ENCODE data around the gene TMEM121B. TPM values are rescaled to one million over a fixed set of nuclear protein-coding genes. Genes with fewer than 3 reads are reported as not detected.

Gene TMEM121B
- polyA plus RNA-seq, 3 donors = 1.4 to 3.2 (median 1.9) TPM

DNA sequence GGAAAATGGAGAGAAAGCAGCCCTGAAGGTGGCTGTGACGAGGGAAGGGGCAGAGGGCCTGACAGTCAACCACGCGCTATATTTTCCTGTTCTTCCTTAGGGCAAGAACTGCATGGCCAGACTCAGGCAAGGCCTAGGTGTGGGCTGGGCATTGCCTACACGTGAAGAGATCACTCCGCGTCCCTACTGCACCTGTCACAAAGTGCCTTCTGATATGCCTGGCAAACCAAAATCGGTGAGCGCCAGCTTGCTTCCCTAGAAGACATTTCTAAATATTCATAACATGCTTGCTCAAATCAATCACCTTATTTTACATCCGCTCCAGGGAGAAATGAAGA lies 6.3 kb downstream of the TMEM121B start:
- H2AFZ ChIP-seq (ENCODE audit: insufficient read depth, low read depth, low read length, poor library complexity, severe bottlenecking) = no peak overlapping the region
- intact Hi-C loops (cut with micrococcal nuclease) = loop anchor here in 1 of 2 donors (1.0 to 5.0 kb wide), 2 partner anchors 9 to 33 kb away; partner anchors contain the start of gene IL17RA
- Mint-ChIP-seq H3K4me3 (peak overlapping the region in 1 of 2 donors; percentile 60), H3K4me1 (peaks cover 100% of the 10 kb centered on the region), H3K27me3 (ENCODE audit: low read depth in 3 of 3) (peaks cover 0 to 3% (median 2%) of the 10 kb centered on the region in 3 donors), H3K9me3 (peaks cover 0 to 2% (median 0%) of the 10 kb centered on the region in 7 donors), H3K36me3 (peaks cover 37 to 58% of the 10 kb centered on the region in 2 donors), H3K27ac (peak overlapping the region; percentile 72 to 96 (median 93))
- peaks cover 74% of the 10 kb centered on the region for H3K79me2 ChIP-seq (ENCODE audit: insufficient read depth, low read length)
- H3K4me3 ChIP-seq (replicated peaks in 1 of 3; ENCODE audit: low read depth in 2 of 3, low read length in 3 of 3) = peak overlapping the region in 1 of 3 experiments; percentile 79
- TF ChIP-seq, protein P1, sequence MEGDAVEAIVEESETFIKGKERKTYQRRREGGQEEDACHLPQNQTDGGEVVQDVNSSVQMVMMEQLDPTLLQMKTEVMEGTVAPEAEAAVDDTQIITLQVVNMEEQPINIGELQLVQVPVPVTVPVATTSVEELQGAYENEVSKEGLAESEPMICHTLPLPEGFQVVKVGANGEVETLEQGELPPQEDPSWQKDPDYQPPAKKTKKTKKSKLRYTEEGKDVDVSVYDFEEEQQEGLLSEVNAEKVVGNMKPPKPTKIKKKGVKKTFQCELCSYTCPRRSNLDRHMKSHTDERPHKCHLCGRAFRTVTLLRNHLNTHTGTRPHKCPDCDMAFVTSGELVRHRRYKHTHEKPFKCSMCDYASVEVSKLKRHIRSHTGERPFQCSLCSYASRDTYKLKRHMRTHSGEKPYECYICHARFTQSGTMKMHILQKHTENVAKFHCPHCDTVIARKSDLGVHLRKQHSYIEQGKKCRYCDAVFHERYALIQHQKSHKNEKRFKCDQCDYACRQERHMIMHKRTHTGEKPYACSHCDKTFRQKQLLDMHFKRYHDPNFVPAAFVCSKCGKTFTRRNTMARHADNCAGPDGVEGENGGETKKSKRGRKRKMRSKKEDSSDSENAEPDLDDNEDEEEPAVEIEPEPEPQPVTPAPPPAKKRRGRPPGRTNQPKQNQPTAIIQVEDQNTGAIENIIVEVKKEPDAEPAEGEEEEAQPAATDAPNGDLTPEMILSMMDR (IDR thresholded peaks at IDR 0.05) = no peak
- peak overlapping the region; percentile 18 for H3K9ac ChIP-seq (ENCODE audit: insufficient read depth, low read length, poor library complexity, severe bottlenecking)
- DNase-seq = peak in 1 of 3 donors; percentile 6
- H3K9me3 ChIP-seq (replicated peaks in 1 of 2; ENCODE audit: control insufficient read depth in 1 of 2, insufficient read depth in 1 of 2, low read length in 2 of 2) = no peaks in the 10 kb centered on the region
- H3K4me2 ChIP-seq (replicated peaks; ENCODE audit: extremely low read depth, low read length, poor library complexity, severe bottlenecking) = peak overlapping the region; percentile 86
- H4K20me1 ChIP-seq (ENCODE audit: insufficient read depth, low read length) = peaks cover 91% of the 10 kb centered on the region
- peaks cover 100% of the 10 kb centered on the region in 2 donors for H3K4me1 ChIP-seq (ENCODE audit: control insufficient read depth in 1 of 2, insufficient read depth in 2 of 2, low read length in 2 of 2)
- no peaks in the 10 kb centered on the region for H3K27me3 ChIP-seq (ENCODE audit: control insufficient read depth in 2 of 2, insufficient read depth in 2 of 2, low read length in 2 of 2)
- peak overlapping the region; percentile 85 to 86 for H3K27ac ChIP-seq (ENCODE audit: low read depth in 1 of 2, low read length in 2 of 2)
- 53% methylated on average over 5 of the region's 9 CpGs for WGBS (ENCODE audit: insufficient coverage)
- H3K36me3 ChIP-seq (replicated peaks in 1 of 2; ENCODE audit: control insufficient read depth in 1 of 2, insufficient read depth in 2 of 2, low read length in 2 of 2) = peaks cover 25 to 44% of the 10 kb centered on the region in 2 donors

DNA sequence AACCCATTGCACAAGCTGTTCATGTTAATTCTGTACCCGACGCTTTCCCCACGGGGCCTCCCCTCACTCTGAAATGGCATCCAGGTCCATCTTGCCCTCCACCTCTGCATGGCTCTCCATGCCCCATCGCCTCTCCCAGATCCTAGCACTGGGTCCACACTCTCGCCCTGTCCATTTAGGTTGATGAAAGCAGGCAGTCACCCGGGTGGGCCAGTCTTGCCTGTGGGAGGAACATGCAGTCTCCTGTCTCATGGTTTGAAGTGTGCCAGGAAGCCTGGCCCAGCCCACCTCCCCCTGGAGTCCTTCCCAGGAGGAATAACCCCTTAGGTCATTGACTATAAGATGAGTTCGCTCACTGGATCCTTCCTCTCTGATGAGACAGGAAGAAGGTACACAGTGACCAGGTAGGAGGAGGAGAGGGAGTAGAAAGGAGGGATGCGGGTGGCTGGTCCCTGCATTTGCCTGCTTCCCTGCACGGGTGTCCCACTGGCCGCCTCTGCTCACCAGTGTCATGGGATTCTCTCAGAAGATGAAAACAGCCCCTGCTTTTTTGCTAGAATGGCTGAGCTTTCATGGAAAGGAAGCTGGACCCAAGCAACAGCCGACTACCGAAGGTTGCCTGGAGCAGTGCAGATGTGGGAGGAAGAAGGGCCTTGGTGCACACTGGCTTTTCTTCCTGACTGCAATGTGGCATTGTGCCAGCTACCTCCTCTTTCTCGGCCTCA lies 6.8 kb downstream of the TMEM121B start:
- peak overlapping the region; percentile 21 to 60 for H3K4me3 Mint-ChIP-seq
- peaks cover 100% of the 10 kb centered on the region in 2 donors for H3K4me1 ChIP-seq (ENCODE audit: control insufficient read depth in 1 of 2, insufficient read depth in 2 of 2, low read length in 2 of 2)

More for the DNA sequence above, 6.8 kb downstream of the TMEM121B start:
- H3K27me3 ChIP-seq (ENCODE audit: control insufficient read depth in 2 of 2, insufficient read depth in 2 of 2, low read length in 2 of 2) = no peaks in the 10 kb centered on the region
- H3K4me3 ChIP-seq (replicated peaks in 1 of 3; ENCODE audit: low read depth in 2 of 3, low read length in 3 of 3) = peak overlapping the region in 1 of 3 experiments; percentile 79
- peaks cover 74% of the 10 kb centered on the region for H3K79me2 ChIP-seq (ENCODE audit: insufficient read depth, low read length)
- intact Hi-C loops (cut with micrococcal nuclease) = no loop called here
- Mint-ChIP-seq H3K27me3 (ENCODE audit: low read depth in 3 of 3) (peaks cover 0 to 2% (median 0%) of the 10 kb centered on the region in 3 donors), H3K9me3 (peaks cover 0 to 2% (median 0%) of the 10 kb centered on the region in 7 donors), H3K27ac (peak overlapping the region; percentile 72 to 96 (median 91)), H3K36me3 (peaks cover 42 to 63% of the 10 kb centered on the region in 2 donors), H3K4me1 (peaks cover 100% of the 10 kb centered on the region)
- H3K9ac ChIP-seq (ENCODE audit: insufficient read depth, low read length, poor library complexity, severe bottlenecking) = peak overlapping the region; percentile 18
- WGBS (ENCODE audit: insufficient coverage) = 49% methylated on average over 7 of the region's 13 CpGs
- peak overlapping the region; percentile 85 to 86 for H3K27ac ChIP-seq (ENCODE audit: low read depth in 1 of 2, low read length in 2 of 2)
- H3K4me2 ChIP-seq (replicated peaks; ENCODE audit: extremely low read depth, low read length, poor library complexity, severe bottlenecking) = peak overlapping the region; percentile 86
- peaks cover 91% of the 10 kb centered on the region for H4K20me1 ChIP-seq (ENCODE audit: insufficient read depth, low read length)
- H3K36me3 ChIP-seq (replicated peaks in 1 of 2; ENCODE audit: control insufficient read depth in 1 of 2, insufficient read depth in 2 of 2, low read length in 2 of 2) = peaks cover 31 to 49% of the 10 kb centered on the region in 2 donors
- no peaks in the 10 kb centered on the region for H3K9me3 ChIP-seq (replicated peaks in 1 of 2; ENCODE audit: control insufficient read depth in 1 of 2, insufficient read depth in 1 of 2, low read length in 2 of 2)
- TF ChIP-seq, protein P1 (IDR thresholded peaks at IDR 0.05) = no peak
- H2AFZ ChIP-seq (ENCODE audit: insufficient read depth, low read depth, low read length, poor library complexity, severe bottlenecking) = no peak overlapping the region
- DNase-seq = no peak

All from CD14-positive monocyte (primary cell).